ENCODE results near the gene ZNF831. TPM values are rescaled to one million over a fixed set of nuclear protein-coding genes. Genes with fewer than 3 reads are reported as not detected.

Gene ZNF831
- total RNA-seq, 4 donors from 2014 or later = under 0.01 to 1.8 (median 0.87) TPM

GRCh38 chr20:59160389-59161115 lies 3.1 kb upstream of the ZNF831 start:
- no peak for TF ChIP-seq POLR2A (IDR thresholded peaks at IDR 0.05)
- TF ChIP-seq, protein P1, sequence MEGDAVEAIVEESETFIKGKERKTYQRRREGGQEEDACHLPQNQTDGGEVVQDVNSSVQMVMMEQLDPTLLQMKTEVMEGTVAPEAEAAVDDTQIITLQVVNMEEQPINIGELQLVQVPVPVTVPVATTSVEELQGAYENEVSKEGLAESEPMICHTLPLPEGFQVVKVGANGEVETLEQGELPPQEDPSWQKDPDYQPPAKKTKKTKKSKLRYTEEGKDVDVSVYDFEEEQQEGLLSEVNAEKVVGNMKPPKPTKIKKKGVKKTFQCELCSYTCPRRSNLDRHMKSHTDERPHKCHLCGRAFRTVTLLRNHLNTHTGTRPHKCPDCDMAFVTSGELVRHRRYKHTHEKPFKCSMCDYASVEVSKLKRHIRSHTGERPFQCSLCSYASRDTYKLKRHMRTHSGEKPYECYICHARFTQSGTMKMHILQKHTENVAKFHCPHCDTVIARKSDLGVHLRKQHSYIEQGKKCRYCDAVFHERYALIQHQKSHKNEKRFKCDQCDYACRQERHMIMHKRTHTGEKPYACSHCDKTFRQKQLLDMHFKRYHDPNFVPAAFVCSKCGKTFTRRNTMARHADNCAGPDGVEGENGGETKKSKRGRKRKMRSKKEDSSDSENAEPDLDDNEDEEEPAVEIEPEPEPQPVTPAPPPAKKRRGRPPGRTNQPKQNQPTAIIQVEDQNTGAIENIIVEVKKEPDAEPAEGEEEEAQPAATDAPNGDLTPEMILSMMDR (IDR thresholded peaks at IDR 0.05) = no peak
- TF ChIP-seq EP300 (IDR thresholded peaks at IDR 0.05) = no peak
- H3K4me3 ChIP-seq = no peak overlapping the region
- 54 to 67% methylated on average over 9 of the region's 9 CpGs for WGBS, 2 donors
- no peaks in the 10 kb centered on the region for H3K27me3 ChIP-seq
- no peaks in the 10 kb centered on the region for H3K9me3 ChIP-seq
- no peak for DNase-seq (ENCODE audit: low spot score in 2 of 2)
- no peaks in the 10 kb centered on the region for H3K36me3 ChIP-seq
- no peaks in the 10 kb centered on the region for H3K4me1 ChIP-seq
- H3K27ac ChIP-seq = peak overlapping the region in 1 of 4 donors; percentile 22

DNA sequence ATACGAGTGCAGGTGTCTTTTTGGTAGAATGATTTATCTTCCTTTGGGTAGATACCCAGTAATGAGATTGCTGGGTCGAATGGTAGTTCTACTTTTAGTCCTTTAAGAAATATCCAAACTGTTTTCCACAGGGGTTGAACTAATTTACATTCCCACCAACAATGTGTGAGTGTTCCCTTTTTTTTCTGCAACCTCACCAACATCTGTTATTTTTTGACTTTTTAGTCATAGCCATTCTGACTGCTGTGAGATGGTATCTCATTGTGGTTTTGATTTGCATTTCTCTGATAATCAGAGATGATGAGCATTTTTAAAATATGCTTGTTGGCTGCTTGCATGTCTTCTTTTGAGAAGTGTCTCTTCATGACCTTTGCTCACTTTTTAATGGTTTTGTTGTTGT lies 1.9 kb upstream of the ZNF831 start:
- TF ChIP-seq POLR2A (IDR thresholded peaks at IDR 0.05) (no peak), EP300 (IDR thresholded peaks at IDR 0.05) (no peak)
- TF ChIP-seq, protein P1 (IDR thresholded peaks at IDR 0.05) = no peak
- WGBS, 2 donors = 72 to 80% methylated on average over 2 of the region's 2 CpGs
- DNase-seq (ENCODE audit: low spot score in 2 of 2) = no peak
- Histone ChIP-seq H3K27me3 (no peaks in the 10 kb centered on the region), H3K4me1 (no peaks in the 10 kb centered on the region), H3K27ac (peak overlapping the region in 1 of 4 donors; percentile 11), H3K9me3 (no peaks in the 10 kb centered on the region), H3K36me3 (no peaks in the 10 kb centered on the region), H3K4me3 (no peak overlapping the region)

DNA sequence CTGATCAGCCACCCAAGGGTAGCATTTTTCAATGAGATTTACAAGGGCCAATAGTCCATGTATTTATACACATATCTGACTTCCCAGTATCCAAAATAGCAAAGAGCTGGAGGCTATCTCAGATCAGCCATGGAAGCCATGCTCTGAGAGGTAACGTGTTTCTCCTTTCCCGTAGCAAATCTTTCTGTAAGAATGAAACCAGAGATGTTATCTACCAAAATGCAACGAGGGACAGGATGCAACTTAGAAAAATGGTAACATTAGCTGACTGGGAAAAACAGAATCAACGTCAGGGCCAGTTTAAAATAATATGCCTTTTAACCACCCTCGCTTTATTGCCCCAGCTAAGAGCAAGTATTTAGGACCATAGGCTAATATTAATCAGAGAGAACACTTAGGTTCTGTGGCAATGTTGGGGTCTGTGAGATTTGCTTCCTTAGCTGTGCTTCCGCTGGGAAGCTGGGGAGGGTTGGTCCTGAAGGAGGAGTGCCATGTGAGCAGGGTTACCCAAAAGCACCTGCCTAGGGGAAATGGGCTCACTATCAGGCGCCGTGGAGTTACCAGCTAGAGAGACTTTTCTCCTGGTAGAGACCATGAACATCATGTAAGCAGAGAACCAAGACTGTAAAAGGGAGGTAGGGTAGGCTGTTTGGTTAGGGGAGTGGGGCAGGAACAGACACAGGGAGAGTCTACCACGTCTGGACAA lies 1.2 kb downstream of the ZNF831 start:
- TF ChIP-seq EP300 (IDR thresholded peaks at IDR 0.05) = no peak
- TF ChIP-seq, protein P1 (IDR thresholded peaks at IDR 0.05) = no peak
- no peak for TF ChIP-seq POLR2A (IDR thresholded peaks at IDR 0.05)
- no peaks in the 10 kb centered on the region for H3K27me3 ChIP-seq
- H3K4me3 ChIP-seq = no peak overlapping the region
- H3K27ac ChIP-seq = peak overlapping the region in 1 of 4 donors; percentile 79
- WGBS, 2 donors = 72 to 73% methylated on average over 9 of the region's 9 CpGs
- no peaks in the 10 kb centered on the region for H3K4me1 ChIP-seq
- no peaks in the 10 kb centered on the region for H3K36me3 ChIP-seq
- H3K9me3 ChIP-seq = no peaks in the 10 kb centered on the region
- DNase-seq (ENCODE audit: low spot score in 2 of 2) = no peak

- Histone ChIP-seq H3K9me3 (no peaks in the 10 kb centered on the region), H3K4me3 (peak overlapping the region in 1 of 4 donors; percentile 5), H3K36me3 (no peaks in the 10 kb centered on the region), H3K27ac (peak overlapping the region in 1 of 4 donors; percentile 79), H3K27me3 (no peaks in the 10 kb centered on the region), H3K4me1 (no peaks in the 10 kb centered on the region)
- TF ChIP-seq EP300 (IDR thresholded peaks at IDR 0.05) (no peak), POLR2A (IDR thresholded peaks at IDR 0.05) (no peak)
- TF ChIP-seq, protein P1 (IDR thresholded peaks at IDR 0.05) = no peak
- 67 to 80% methylated on average over 1 of the region's 1 CpG for WGBS, 2 donors
- DNase-seq (ENCODE audit: low spot score in 2 of 2) = no peak
These were observed 1.8 kb downstream of the ZNF831 start for GRCh38 chr20:59165396-59165795.

Measured in tibial nerve (tissue), 4 donors.